GM19240 (cell line): ENCODE measurements around the gene GPR37L1.

Experiments
- DNase-seq: peaks from one replicate; pipeline ENCODE4 v3.0.0; 2011; ENCODE audit warnings: low spot score; ENCODE audit not compliant: insufficient read length

GPR37L1 gene, protein sequence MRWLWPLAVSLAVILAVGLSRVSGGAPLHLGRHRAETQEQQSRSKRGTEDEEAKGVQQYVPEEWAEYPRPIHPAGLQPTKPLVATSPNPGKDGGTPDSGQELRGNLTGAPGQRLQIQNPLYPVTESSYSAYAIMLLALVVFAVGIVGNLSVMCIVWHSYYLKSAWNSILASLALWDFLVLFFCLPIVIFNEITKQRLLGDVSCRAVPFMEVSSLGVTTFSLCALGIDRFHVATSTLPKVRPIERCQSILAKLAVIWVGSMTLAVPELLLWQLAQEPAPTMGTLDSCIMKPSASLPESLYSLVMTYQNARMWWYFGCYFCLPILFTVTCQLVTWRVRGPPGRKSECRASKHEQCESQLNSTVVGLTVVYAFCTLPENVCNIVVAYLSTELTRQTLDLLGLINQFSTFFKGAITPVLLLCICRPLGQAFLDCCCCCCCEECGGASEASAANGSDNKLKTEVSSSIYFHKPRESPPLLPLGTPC

GRCh38 chr1:202122639-202123335, at the start of gene GPR37L1:
Gene GPR37L1, plus strand, starts transcription at chr1:202122917. Its CDS starts 47 bp downstream, at chr1:202122964.
- no peak for DNase-seq

GRCh38 chr1:202073206-202073605, 49.5 kb upstream of the GPR37L1 start:
- DNase-seq: no peak

DNA sequence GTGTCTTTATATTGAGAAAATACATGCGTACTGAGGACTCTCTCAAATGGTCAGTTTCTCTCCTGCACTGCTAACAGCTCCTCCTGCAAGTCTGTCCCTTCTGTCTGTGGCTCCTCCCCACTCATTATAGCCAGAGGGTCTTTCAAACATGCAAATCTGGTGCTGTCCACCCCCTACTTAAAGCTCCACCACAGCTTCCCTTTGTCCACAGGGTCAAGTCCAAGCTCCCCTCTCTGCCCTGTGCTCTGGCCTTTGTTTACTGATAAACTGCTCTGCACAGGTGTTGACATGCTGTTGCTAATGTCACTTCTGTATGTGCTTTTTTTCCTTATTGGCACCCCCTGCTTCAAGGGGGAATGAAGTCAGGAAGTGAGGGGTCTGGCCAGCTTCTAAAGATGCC, 47.7 kb upstream of the GPR37L1 start:
- no peak for DNase-seq

DNA sequence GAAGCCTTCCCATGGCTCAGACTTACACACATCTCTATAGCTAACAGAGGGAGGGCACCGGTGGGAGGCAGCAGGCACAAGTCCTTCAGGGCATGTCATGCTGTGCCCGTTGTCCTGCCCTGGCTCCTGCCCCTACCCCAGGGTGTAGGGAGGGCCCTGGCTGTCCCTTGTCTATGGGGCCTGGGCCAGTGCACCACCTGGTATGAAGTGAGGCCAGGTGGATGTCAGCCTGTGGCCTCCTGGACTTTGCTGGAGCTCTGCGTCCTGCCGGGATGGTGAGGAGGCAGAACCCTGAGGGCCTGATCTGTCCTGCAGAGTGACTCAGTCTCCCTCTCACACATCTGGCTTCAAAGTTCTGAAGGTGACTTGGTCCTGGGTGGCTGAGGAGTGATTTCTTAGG, 47.3 kb upstream of the GPR37L1 start:
- no peak for DNase-seq

GRCh38 chr1:202076050-202076511, 46.6 kb upstream of the GPR37L1 start:
- no peak for DNase-seq

DNA sequence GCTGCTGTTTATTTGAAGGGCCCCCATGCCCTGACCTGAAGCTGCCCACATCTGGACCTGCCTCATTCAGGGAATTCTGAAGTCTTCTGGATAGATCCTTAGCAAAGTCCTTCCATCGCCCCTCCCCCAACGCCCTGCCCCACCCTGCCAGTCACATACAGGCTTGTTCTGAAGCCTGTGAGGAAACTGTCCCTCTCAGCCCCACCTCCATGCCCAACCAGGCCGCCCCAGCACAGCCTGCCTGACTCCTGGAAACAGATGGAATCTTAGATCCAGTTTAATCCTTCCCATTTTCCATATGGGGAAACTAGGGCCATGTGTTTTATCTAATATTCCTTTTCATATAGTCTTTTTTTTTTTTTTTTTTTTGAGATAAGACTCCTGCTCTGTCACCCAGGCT, 44.5 kb upstream of the GPR37L1 start:
- DNase-seq: no peak

DNA sequence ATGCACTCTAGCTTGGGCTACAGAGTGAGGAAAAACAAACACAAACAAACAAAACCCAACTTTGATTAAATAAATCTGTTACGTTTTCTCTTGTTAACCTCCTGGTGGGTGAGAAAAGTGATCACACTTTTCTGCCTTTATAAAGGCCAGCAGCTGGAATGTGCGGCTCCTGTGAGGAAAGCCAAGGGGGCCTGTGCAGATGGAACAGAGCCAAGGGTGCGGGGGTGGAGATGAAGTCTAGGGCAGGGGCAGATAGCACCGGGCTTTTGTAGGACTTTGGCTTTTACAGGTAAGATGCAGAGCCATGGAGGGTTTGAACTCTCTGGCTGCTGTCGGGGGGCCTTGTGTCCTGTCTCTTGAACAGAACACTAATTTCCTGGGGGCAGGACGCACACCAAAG, 40.7 kb upstream of the GPR37L1 start:
- DNase-seq: no peak

GRCh38 chr1:202084791-202085681, 37.7 kb upstream of the GPR37L1 start:
- no peak for DNase-seq

GRCh38 chr1:202085682-202086373, 36.9 kb upstream of the GPR37L1 start:
- no peak for DNase-seq

- DNase-seq: no peak
These were observed 36.0 kb upstream of the GPR37L1 start for GRCh38 chr1:202086579-202087350.

- no peak for DNase-seq
These were observed 34.5 kb upstream of the GPR37L1 start for GRCh38 chr1:202088206-202088605.

GRCh38 chr1:202090994-202091393, 31.7 kb upstream of the GPR37L1 start:
- no peak for DNase-seq

- no peak for DNase-seq
These were observed 28.9 kb upstream of the GPR37L1 start for GRCh38 chr1:202093858-202094257.

DNA sequence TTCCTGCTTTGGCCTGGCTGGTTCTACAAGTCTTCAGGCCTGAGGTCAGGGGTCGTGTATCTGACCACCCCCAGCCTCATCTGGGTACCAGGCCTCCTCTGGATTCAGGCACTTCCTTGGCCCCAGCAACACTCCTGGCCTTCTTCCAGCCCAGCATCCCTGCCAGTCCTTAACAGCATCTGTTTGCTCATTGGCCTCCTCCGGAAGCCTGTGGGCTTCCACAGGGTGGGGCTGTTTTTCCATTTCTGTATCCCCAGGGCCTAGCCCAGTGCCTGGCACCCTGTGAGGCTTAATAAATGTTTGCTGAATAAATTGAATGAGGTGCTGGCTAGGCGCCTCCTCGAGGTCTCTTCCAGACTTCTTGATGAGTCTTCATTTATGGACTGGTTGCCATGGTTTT, 21.5 kb upstream of the GPR37L1 start:
- DNase-seq: no peak

GRCh38 chr1:202104073-202104472, 18.6 kb upstream of the GPR37L1 start:
- DNase-seq: no peak

DNA sequence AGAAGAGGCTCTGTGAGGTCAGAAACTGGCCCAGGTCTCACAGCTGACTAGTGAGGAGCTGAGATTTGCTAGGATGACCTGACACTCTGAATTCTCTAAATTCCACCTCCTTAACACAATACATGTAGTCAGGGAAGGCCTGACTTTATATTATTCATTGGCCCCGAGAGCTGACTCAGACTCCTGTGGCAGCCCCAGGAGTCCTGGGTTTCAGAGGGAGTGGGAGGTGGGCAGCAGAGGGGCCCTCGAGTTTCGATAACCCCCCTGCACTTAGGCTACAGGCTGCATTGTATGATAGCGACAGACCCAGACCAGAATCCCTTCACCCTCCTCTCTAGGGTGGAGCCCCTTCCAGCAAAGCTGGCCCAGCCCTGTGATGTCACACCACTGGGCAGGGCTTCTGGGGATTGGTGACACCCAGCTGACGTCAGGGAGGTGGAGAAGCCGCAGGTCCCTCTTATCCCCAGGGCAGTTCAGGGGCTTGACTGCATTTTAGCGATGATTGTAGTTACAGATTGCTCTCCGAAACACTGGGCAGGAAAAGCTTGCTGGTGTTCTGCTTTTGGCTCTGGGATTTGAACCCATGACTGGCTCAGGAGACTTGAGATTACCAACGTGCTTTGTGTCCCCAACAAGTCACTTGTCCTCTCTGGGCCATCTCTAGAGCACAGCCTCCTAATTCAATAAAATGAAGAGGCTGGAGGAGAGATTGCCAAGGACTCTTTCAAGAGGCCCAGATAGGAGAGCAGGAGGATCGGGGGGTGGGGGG, 17.0 kb upstream of the GPR37L1 start:
- DNase-seq: no peak

- no peak for DNase-seq
These were observed 16.1 kb upstream of the GPR37L1 start for GRCh38 chr1:202106340-202107254.

GRCh38 chr1:202107321-202107761, 15.4 kb upstream of the GPR37L1 start:
- DNase-seq: no peak
